Trophoblast cell (in vitro differentiated cells and primary cell): ENCODE measurements around the gene FOXO6.

Experiments used
- DNase-seq, 2 donors: peaks; one replicate each; pipeline ENCODE4 v3.0.0-alpha.2; 2016
- H2AFZ ChIP-seq: 2 replicates; pipeline ENCODE4 v1.6.1; 2013; ENCODE audit warnings: low read length, moderate library complexity, mild to moderate bottlenecking; ENCODE audit not compliant: insufficient read depth, poor library complexity
- H2AK5ac ChIP-seq: 2 replicates; pipeline ENCODE4 v1.6.1; 2013; ENCODE audit warnings: mild to moderate bottlenecking, low read length
- H2BK120ac ChIP-seq: 2 replicates; pipeline ENCODE4 v1.6.1; 2013; ENCODE audit warnings: low read length, mild to moderate bottlenecking, moderate library complexity; ENCODE audit not compliant: insufficient read depth, poor library complexity
- H2BK12ac ChIP-seq: 2 replicates; pipeline ENCODE4 v1.6.1; 2013; ENCODE audit warnings: mild to moderate bottlenecking, low read length, moderate library complexity
- H2BK5ac ChIP-seq: 2 replicates; pipeline ENCODE4 v1.6.1; 2013; ENCODE audit warnings: low read length, low read depth, moderate library complexity, mild to moderate bottlenecking; ENCODE audit not compliant: poor library complexity
- H3K14ac ChIP-seq: 2 replicates; pipeline ENCODE4 v1.6.1; 2013; ENCODE audit warnings: mild to moderate bottlenecking, low read length
- H3K18ac ChIP-seq: 2 replicates; pipeline ENCODE4 v1.6.1; 2013; ENCODE audit warnings: mild to moderate bottlenecking, low read length
- H3K23ac ChIP-seq: 2 replicates; pipeline ENCODE4 v1.6.1; 2013; ENCODE audit warnings: low read length
- H3K27ac ChIP-seq: 2 replicates; pipeline ENCODE4 v1.5.1; 2013; ENCODE audit warnings: low read depth, mild to moderate bottlenecking, inconsistent platforms, low read length, moderate library complexity
- H3K27me3 ChIP-seq: 2 replicates; pipeline ENCODE4 v1.6.1; 2013; ENCODE audit warnings: inconsistent platforms, mild to moderate bottlenecking, low read length, moderate library complexity; ENCODE audit not compliant: insufficient read depth
- H3K36me3 ChIP-seq, 2 experiments: 1 replicate in 1 of 2; 2 replicates in 1 of 2; pipeline ENCODE4 v1.6.1; 2013; ENCODE audit warnings: low read length in 2 of 2, mild to moderate bottlenecking in 2 of 2, moderate library complexity in 1 of 2; ENCODE audit not compliant: insufficient read depth in 2 of 2, control insufficient read depth in 1 of 2
- H3K4ac ChIP-seq: 2 replicates; pipeline ENCODE4 v1.6.1; 2013; ENCODE audit warnings: low read depth, mild to moderate bottlenecking, low read length, moderate library complexity
- H3K4me1 ChIP-seq, 2 experiments: 1 replicate in 1 of 2; 2 replicates in 1 of 2; pipeline ENCODE4 v1.6.1; 2013; ENCODE audit warnings: low read length in 2 of 2, mild to moderate bottlenecking in 2 of 2, moderate library complexity in 1 of 2; ENCODE audit not compliant: insufficient read depth in 2 of 2, control insufficient read depth in 1 of 2
- H3K4me2 ChIP-seq: 2 replicates; pipeline ENCODE4 v1.6.1; 2013; ENCODE audit warnings: inconsistent platforms, mild to moderate bottlenecking, low read length, moderate library complexity
- H3K4me3 ChIP-seq: 2 replicates; pipeline ENCODE4 v1.5.1; 2013; ENCODE audit warnings: mild to moderate bottlenecking, low read depth, low read length, inconsistent platforms
- H3K79me1 ChIP-seq: one replicate; pipeline ENCODE4 v1.6.1; 2013; ENCODE audit warnings: low read length
- H3K79me2 ChIP-seq: 2 replicates; pipeline ENCODE4 v1.6.1; 2013; ENCODE audit warnings: low read length, mild to moderate bottlenecking; ENCODE audit not compliant: control insufficient read depth, insufficient read depth, poor library complexity
- H3K9ac ChIP-seq: 2 replicates; pipeline ENCODE4 v1.6.1; 2013; ENCODE audit warnings: mild to moderate bottlenecking, low read length
- H3K9me3 ChIP-seq: 2 replicates; pipeline ENCODE4 v1.6.1; 2013; ENCODE audit warnings: low read depth, mild to moderate bottlenecking, control low read depth, inconsistent platforms, low read length; ENCODE audit not compliant: insufficient read depth
- H4K12ac ChIP-seq: 2 replicates; pipeline ENCODE4 v1.6.1; 2013; ENCODE audit warnings: low read depth, mild to moderate bottlenecking, low read length, moderate library complexity
- H4K8ac ChIP-seq: 2 replicates; pipeline ENCODE4 v1.6.1; 2013; ENCODE audit warnings: low read depth, mild to moderate bottlenecking, low read length, moderate library complexity
- H4K91ac ChIP-seq: one replicate; pipeline ENCODE4 v1.6.1; 2013; ENCODE audit warnings: low read depth, mild to moderate bottlenecking, low read length, moderate library complexity
- WGBS: extraction: QIAGEN DNeasy Blood & Tissue Kit; methylation state at CpG from one replicate; pipeline ENCODE4 v1.1.7; 2013; ENCODE audit warnings: missing lambda C conversion rate; ENCODE audit not compliant: insufficient read length, insufficient coverage; ENCODE audit errors: extremely low coverage; 5-methylcytosine and 5-hydroxymethylcytosine counted together

Gene FOXO6

DNA sequence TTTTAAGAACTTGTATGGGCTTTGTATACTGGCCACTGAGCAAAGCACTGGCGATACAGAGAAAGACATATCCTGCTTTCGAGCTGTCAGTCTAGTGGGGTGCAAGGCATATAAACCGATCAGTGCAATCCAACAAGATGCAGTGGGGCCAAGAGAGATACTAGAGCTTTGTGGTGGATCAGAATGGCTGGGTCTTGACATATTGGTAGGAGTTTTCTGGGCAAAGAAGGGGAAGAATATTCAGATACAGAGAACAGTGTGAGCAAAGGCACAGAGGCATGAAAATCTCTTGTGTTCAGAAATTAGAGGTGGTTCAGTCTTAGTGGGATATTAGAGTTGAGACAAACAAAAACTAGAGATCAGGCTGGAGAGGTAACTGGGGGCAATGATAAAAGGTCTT lies 49.2 kb downstream of the FOXO6 start:
- Histone ChIP-seq H3K36me3 (no peaks in the 10 kb centered on the region), H4K12ac (no peak overlapping the region), H3K23ac (no peak overlapping the region), H3K14ac (no peak overlapping the region), H2AFZ (no peak overlapping the region), H2AK5ac (no peak overlapping the region), H3K79me1 (peaks cover 2% of the 10 kb centered on the region), H3K9me3 (no peaks in the 10 kb centered on the region), H4K91ac (no peak overlapping the region), H3K4me2 (no peak overlapping the region), H3K27me3 (no peaks in the 10 kb centered on the region), H3K4me3 (no peak overlapping the region), H3K4ac (no peak overlapping the region), H4K8ac (no peak overlapping the region), H2BK5ac (no peak overlapping the region), H3K27ac (no peak overlapping the region), H3K18ac (no peak overlapping the region), H3K79me2 (no peaks in the 10 kb centered on the region), H3K4me1 (peaks cover 7 to 14% of the 10 kb centered on the region in 2 experiments), H2BK120ac (no peak overlapping the region), H3K9ac (no peak overlapping the region), H2BK12ac (no peak overlapping the region)
- DNase-seq, result no peak
- no CpG with 5 or more reads among the region's 3 CpGs for WGBS

DNA sequence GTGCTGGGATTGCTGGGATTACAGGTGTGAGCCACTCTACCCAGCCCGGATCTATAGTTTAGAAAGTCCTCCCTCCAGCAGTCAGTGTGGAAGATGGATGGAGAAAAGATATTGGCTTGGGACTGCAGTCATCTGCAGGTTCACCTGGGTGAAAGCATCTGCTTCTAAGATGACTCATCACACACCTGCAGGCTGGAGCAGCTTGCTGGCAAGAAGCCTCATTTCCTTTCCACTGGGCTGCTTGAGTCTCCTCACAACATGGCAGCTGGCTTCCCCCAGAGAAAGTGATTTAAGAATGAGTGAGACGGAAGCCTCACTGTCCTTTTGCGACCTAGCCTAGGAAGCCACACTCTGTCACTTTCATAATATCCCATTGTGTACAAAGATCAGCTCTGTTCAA lies 50.0 kb downstream of the FOXO6 start:
- Histone ChIP-seq H3K79me1 (peaks cover 2% of the 10 kb centered on the region), H4K12ac (no peak overlapping the region), H3K9ac (no peak overlapping the region), H2AK5ac (no peak overlapping the region), H3K27ac (no peak overlapping the region), H3K4me2 (no peak overlapping the region), H3K23ac (no peak overlapping the region), H3K4me1 (peaks cover 8 to 14% of the 10 kb centered on the region in 2 experiments), H3K79me2 (no peaks in the 10 kb centered on the region), H3K18ac (no peak overlapping the region), H4K91ac (no peak overlapping the region), H3K4me3 (no peak overlapping the region), H4K8ac (no peak overlapping the region), H3K14ac (no peak overlapping the region), H2BK5ac (no peak overlapping the region), H3K9me3 (no peaks in the 10 kb centered on the region), H2BK120ac (no peak overlapping the region), H3K4ac (no peak overlapping the region), H2AFZ (no peak overlapping the region), H2BK12ac (no peak overlapping the region), H3K27me3 (no peaks in the 10 kb centered on the region), H3K36me3 (no peaks in the 10 kb centered on the region)
- WGBS, result no CpG with 5 or more reads among the region's 3 CpGs
- peak; percentile 15 to 48 for DNase-seq

DNA sequence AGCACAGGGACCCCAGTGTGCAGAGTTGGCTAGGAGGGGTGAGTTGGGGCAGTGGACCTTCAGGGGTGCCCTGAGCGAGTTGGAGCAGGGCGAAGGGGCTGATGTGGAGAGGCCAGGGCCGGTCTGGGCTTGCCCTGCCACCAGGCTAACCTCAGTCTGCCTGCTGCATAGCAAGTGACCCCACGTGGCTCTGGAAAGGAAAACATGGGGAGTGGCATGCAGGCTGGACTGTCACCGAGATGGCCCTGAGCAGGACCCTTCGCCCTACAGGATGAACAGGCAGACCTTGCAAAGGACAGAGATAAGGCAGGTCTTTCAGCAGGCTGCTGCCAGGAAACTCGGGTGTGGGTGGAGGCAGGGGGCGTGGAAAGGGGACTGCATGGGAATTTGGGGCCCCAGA lies 51.5 kb downstream of the FOXO6 start:
- peaks cover 2% of the 10 kb centered on the region for H3K79me1 ChIP-seq
- no peak overlapping the region for H2AFZ ChIP-seq
- peak overlapping the region; percentile 12 for H3K14ac ChIP-seq
- H2BK120ac ChIP-seq, result no peak overlapping the region
- H3K4me2 ChIP-seq, result no peak overlapping the region
- no peak overlapping the region for H2AK5ac ChIP-seq
- H4K91ac ChIP-seq, result peak overlapping the region; percentile 53
- no peak overlapping the region for H3K23ac ChIP-seq
- no peak overlapping the region for H4K12ac ChIP-seq
- H3K4ac ChIP-seq, result no peak overlapping the region
- H3K36me3 ChIP-seq, result no peaks in the 10 kb centered on the region
- no peak overlapping the region for H3K27ac ChIP-seq
- peak overlapping the region; percentile 23 for H4K8ac ChIP-seq
- peak in 1 of 2 donors; percentile 18 for DNase-seq
- no peaks in the 10 kb centered on the region for H3K79me2 ChIP-seq
- H3K27me3 ChIP-seq, result no peaks in the 10 kb centered on the region
- H3K4me1 ChIP-seq, result peaks cover 8 to 14% of the 10 kb centered on the region in 2 experiments
- H3K4me3 ChIP-seq, result no peak overlapping the region
- H2BK12ac ChIP-seq, result peak overlapping the region; percentile 1
- peak overlapping the region; percentile 26 for H3K18ac ChIP-seq
- no peak overlapping the region for H2BK5ac ChIP-seq
- H3K9ac ChIP-seq, result no peak overlapping the region
- WGBS, result no CpG with 5 or more reads among the region's 8 CpGs
- peaks cover 2% of the 10 kb centered on the region for H3K9me3 ChIP-seq

DNA sequence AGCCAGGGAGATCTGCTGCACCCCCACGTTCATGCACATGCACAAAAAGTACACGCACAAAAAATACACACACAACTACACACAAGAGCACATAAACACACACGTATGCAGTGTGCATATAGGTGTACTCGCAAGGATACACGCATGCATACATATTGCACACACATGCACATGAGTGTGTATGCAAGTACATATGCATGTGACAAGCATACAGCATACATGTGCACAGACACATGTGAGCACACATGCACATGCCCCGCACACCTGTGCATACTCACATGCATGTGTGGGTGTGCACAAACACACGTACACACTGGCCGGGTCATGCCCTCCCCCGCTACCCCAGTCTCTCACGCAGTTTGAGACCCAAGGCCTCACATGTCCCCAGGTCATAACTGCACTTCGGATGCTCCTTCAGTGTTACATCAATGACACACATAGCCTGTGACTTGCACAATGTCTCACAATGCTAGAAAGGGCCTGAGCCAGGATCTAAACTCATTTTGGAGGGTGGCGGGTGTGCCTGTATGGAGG lies 52.6 kb downstream of the FOXO6 start:
- Histone ChIP-seq H2BK5ac (no peak overlapping the region), H3K79me1 (peaks cover 2% of the 10 kb centered on the region), H2BK12ac (no peak overlapping the region), H2AK5ac (no peak overlapping the region), H3K9ac (no peak overlapping the region), H3K27me3 (no peaks in the 10 kb centered on the region), H3K18ac (no peak overlapping the region), H3K4me3 (peak overlapping the region; percentile 30), H3K9me3 (peaks cover 4% of the 10 kb centered on the region), H3K4me1 (peaks cover 8 to 14% of the 10 kb centered on the region in 2 experiments), H4K8ac (no peak overlapping the region), H4K91ac (no peak overlapping the region), H2BK120ac (no peak overlapping the region), H3K4ac (no peak overlapping the region), H3K14ac (no peak overlapping the region), H3K23ac (no peak overlapping the region), H3K4me2 (no peak overlapping the region), H3K79me2 (no peaks in the 10 kb centered on the region), H3K36me3 (no peaks in the 10 kb centered on the region), H3K27ac (no peak overlapping the region), H4K12ac (no peak overlapping the region), H2AFZ (no peak overlapping the region)
- DNase-seq, result no peak
- no CpG with 5 or more reads among the region's 12 CpGs for WGBS
